ENCODE measurements around the gene ACSS1. TPM values are rescaled to one million over a fixed set of nuclear protein-coding genes. Genes with fewer than 3 reads are reported as not detected.

Gene ACSS1
- total RNA-seq, 5 donors from 2014 or later (not counting 1 experiment from before 2014, with no cell fraction given): 39.1 to 59.6 (median 57.7) TPM

GRCh38 chr20:24994186-24994465 lies 63.8 kb downstream of the ACSS1 start:
- H3K4me1 Mint-ChIP-seq: peaks cover 33 to 55% (median 55%) of the 10 kb centered on the region in 3 donors
- no CpG with 5 or more reads among the region's 1 CpG for WGBS (ENCODE audit: insufficient coverage)
- ATAC-seq (replicated peaks in 1 of 4) (no peak), DNase-seq (no peak)
- Histone ChIP-seq H3K4me1 (ENCODE audit: control insufficient read depth in 1 of 2, extremely low read depth in 1 of 2, insufficient read depth in 2 of 2, low read length in 2 of 2) (peaks cover 5 to 34% of the 10 kb centered on the region in 2 experiments), H3K27me3 (replicated peaks in 1 of 2; ENCODE audit: control insufficient read depth in 2 of 2, extremely low read depth in 1 of 2, insufficient read depth in 2 of 2, low read length in 1 of 2) (no peaks in the 10 kb centered on the region), H3K4me3 (ENCODE audit: control insufficient read depth in 1 of 2, extremely low read depth in 1 of 2, low read length in 1 of 2) (no peak overlapping the region), H3K27ac (ENCODE audit: low read length) (no peak overlapping the region), H3K36me3 (ENCODE audit: control insufficient read depth in 2 of 2, extremely low read depth in 1 of 2, insufficient read depth in 1 of 2, low read length in 1 of 2) (peaks cover 0 to 3% of the 10 kb centered on the region in 2 donors), H3K9me3 (no peaks in the 10 kb centered on the region)
- H3K9me3 Mint-ChIP-seq: no peaks in the 10 kb centered on the region
- H3K27ac Mint-ChIP-seq: peak overlapping the region; percentile 65 to 75
- H3K36me3 Mint-ChIP-seq: no peaks in the 10 kb centered on the region
- no peaks in the 10 kb centered on the region for H3K27me3 Mint-ChIP-seq
- H3K4me3 Mint-ChIP-seq: peak overlapping the region; percentile 26 to 36 (median 26)
- CTCF ChIA-PET: interaction anchor here (0.7 to 5.2 kb wide), 14 partner anchors 58 to 406 kb away, joined by 3 to 35 read pairs (median 4); partner anchors contain the start of genes ACSS1 (in 2 of the 2) and PYGB (in 1 of the 2)
- POLR2A ChIA-PET: interaction anchor here in 1 of 2 donors (0.7 kb wide), 1 partner anchor 39 kb away, joined by 7 read pairs; no protein-coding TSS in a partner anchor

GRCh38 chr20:24993337-24994185 lies 64.4 kb downstream of the ACSS1 start:
- DNase-seq (peak in 2 of 35 experiments; percentile 2 to 13), ATAC-seq (replicated peaks in 1 of 4) (no peak)
- H3K9me3 Mint-ChIP-seq: no peaks in the 10 kb centered on the region
- WGBS (ENCODE audit: insufficient coverage): 86% methylated on average over 3 of the region's 9 CpGs
- peaks cover 39 to 61% (median 61%) of the 10 kb centered on the region in 3 donors for H3K4me1 Mint-ChIP-seq
- H3K27me3 Mint-ChIP-seq: no peaks in the 10 kb centered on the region
- H3K4me3 ChIP-seq (ENCODE audit: control insufficient read depth in 1 of 2, extremely low read depth in 1 of 2, low read length in 1 of 2): peak overlapping the region; percentile 72 to 88
- POLR2A ChIA-PET: interaction anchor here in 1 of 2 donors (0.7 to 1.0 kb wide), 2 partner anchors 33 to 39 kb away, joined by 3 to 7 read pairs; no protein-coding TSS in a partner anchor
- H3K36me3 ChIP-seq (ENCODE audit: control insufficient read depth in 2 of 2, extremely low read depth in 1 of 2, insufficient read depth in 1 of 2, low read length in 1 of 2): peaks cover 0 to 5% of the 10 kb centered on the region in 2 donors
- peaks cover 5 to 39% of the 10 kb centered on the region in 2 experiments for H3K4me1 ChIP-seq (ENCODE audit: control insufficient read depth in 1 of 2, extremely low read depth in 1 of 2, insufficient read depth in 2 of 2, low read length in 2 of 2)
- peaks cover 2% of the 10 kb centered on the region for H3K36me3 Mint-ChIP-seq
- CTCF ChIA-PET: interaction anchor here (0.5 to 5.2 kb wide), 17 partner anchors 38 to 406 kb away, joined by 3 to 35 read pairs (median 4); partner anchors contain the start of genes ACSS1 (in 2 of the 2) and PYGB (in 1 of the 2)
- H3K27ac Mint-ChIP-seq: peak overlapping the region; percentile 94 to 96
- H3K4me3 Mint-ChIP-seq: peak overlapping the region; percentile 95 to 99 (median 95)
- H3K27me3 ChIP-seq (replicated peaks in 1 of 2; ENCODE audit: control insufficient read depth in 2 of 2, extremely low read depth in 1 of 2, insufficient read depth in 2 of 2, low read length in 1 of 2): no peaks in the 10 kb centered on the region
- peak overlapping the region; percentile 97 for H3K27ac ChIP-seq (ENCODE audit: low read length)
- H3K9me3 ChIP-seq: no peaks in the 10 kb centered on the region

- Mint-ChIP-seq H3K36me3 (peaks cover 11% of the 10 kb centered on the region), H3K27me3 (no peaks in the 10 kb centered on the region), H3K4me1 (peaks cover 48 to 70% (median 69%) of the 10 kb centered on the region in 3 donors), H3K9me3 (no peaks in the 10 kb centered on the region), H3K4me3 (peak within 1 kb of the TSS; percentile 95 to 99 (median 95)), H3K27ac (peak within 1 kb of the TSS; percentile 94 to 96)
- DNase-seq (peak; percentile 87 to 98 (median 95)), ATAC-seq (replicated peaks in 1 of 4) (peak; percentile 94 to 96 (median 95))
- Histone ChIP-seq H3K9me3 (no peaks in the 10 kb centered on the region), H3K27me3 (replicated peaks in 1 of 2; ENCODE audit: control insufficient read depth in 2 of 2, extremely low read depth in 1 of 2, insufficient read depth in 2 of 2, low read length in 1 of 2) (no peaks in the 10 kb centered on the region), H3K4me1 (ENCODE audit: control insufficient read depth in 1 of 2, extremely low read depth in 1 of 2, insufficient read depth in 2 of 2, low read length in 2 of 2) (peaks cover 5 to 49% of the 10 kb centered on the region in 2 experiments), H3K27ac (ENCODE audit: low read length) (peak within 1 kb of the TSS; percentile 97), H3K36me3 (ENCODE audit: control insufficient read depth in 2 of 2, extremely low read depth in 1 of 2, insufficient read depth in 1 of 2, low read length in 1 of 2) (peaks cover 0 to 5% of the 10 kb centered on the region in 2 donors), H3K4me3 (ENCODE audit: control insufficient read depth in 1 of 2, extremely low read depth in 1 of 2, low read length in 1 of 2) (peak within 1 kb of the TSS; percentile 72 to 88)
- WGBS (ENCODE audit: insufficient coverage): under 1% methylated on average over 63 of the region's 69 CpGs
- ChIA-PET POLR2A (interaction anchor here in 1 of 2 donors (1.0 kb wide), 1 partner anchor 32 kb away, joined by 3 read pairs; no protein-coding TSS in a partner anchor), CTCF (interaction anchor here (0.6 to 5.2 kb wide), 5 partner anchors 67 to 156 kb away, joined by 3 to 35 read pairs (median 9); no protein-coding TSS in a partner anchor)
These were observed 65.3 kb downstream of the ACSS1 start, which contains the start of gene APMAP for GRCh38 chr20:24992487-24993205. APMAP (minus strand) TSS chr20:24992751; CDS start chr20:24992688, 63 bp downstream.

- under 1% methylated on average over 36 of the region's 36 CpGs for WGBS (ENCODE audit: insufficient coverage)
- ChIA-PET POLR2A (interaction anchor here (0.6 to 1.0 kb wide), 3 partner anchors 31 to 1149 kb away, joined by 3 to 5 read pairs (median 3); no protein-coding TSS in a partner anchor), CTCF (interaction anchor here (3.9 to 5.2 kb wide), 2 partner anchors 71 to 73 kb away, joined by 28 to 35 read pairs; no protein-coding TSS in a partner anchor)
- H3K27me3 Mint-ChIP-seq: no peaks in the 10 kb centered on the region
- peak overlapping the region; percentile 95 to 99 (median 95) for H3K4me3 Mint-ChIP-seq
- H3K4me1 Mint-ChIP-seq: peaks cover 50 to 77% (median 76%) of the 10 kb centered on the region in 3 donors
- H3K27ac ChIP-seq (ENCODE audit: low read length): peak overlapping the region; percentile 97
- peak overlapping the region; percentile 72 to 88 for H3K4me3 ChIP-seq (ENCODE audit: control insufficient read depth in 1 of 2, extremely low read depth in 1 of 2, low read length in 1 of 2)
- peak overlapping the region; percentile 94 to 96 for H3K27ac Mint-ChIP-seq
- ATAC-seq (replicated peaks in 1 of 4) (peak; percentile 2 to 18 (median 18)), DNase-seq (peak in 4 of 35 experiments; percentile 4 to 20 (median 8))
- H3K36me3 Mint-ChIP-seq: peaks cover 14% of the 10 kb centered on the region
- no peaks in the 10 kb centered on the region for H3K9me3 Mint-ChIP-seq
- peaks cover 5 to 52% of the 10 kb centered on the region in 2 experiments for H3K4me1 ChIP-seq (ENCODE audit: control insufficient read depth in 1 of 2, extremely low read depth in 1 of 2, insufficient read depth in 2 of 2, low read length in 2 of 2)
- H3K27me3 ChIP-seq (replicated peaks in 1 of 2; ENCODE audit: control insufficient read depth in 2 of 2, extremely low read depth in 1 of 2, insufficient read depth in 2 of 2, low read length in 1 of 2): no peaks in the 10 kb centered on the region
- H3K9me3 ChIP-seq: no peaks in the 10 kb centered on the region
- peaks cover 0 to 5% of the 10 kb centered on the region in 2 donors for H3K36me3 ChIP-seq (ENCODE audit: control insufficient read depth in 2 of 2, extremely low read depth in 1 of 2, insufficient read depth in 1 of 2, low read length in 1 of 2)
These were observed 65.9 kb downstream of the ACSS1 start for GRCh38 chr20:24991897-24992486.

- CTCF ChIA-PET: interaction anchor here in 1 of 2 donors (1.2 kb wide), 1 partner anchor 59 kb away, joined by 5 read pairs; no protein-coding TSS in a partner anchor
- WGBS (ENCODE audit: insufficient coverage): 90% methylated on average over 1 of the region's 2 CpGs
- Histone ChIP-seq H3K27ac (ENCODE audit: low read length) (no peak overlapping the region), H3K9me3 (no peaks in the 10 kb centered on the region), H3K4me3 (ENCODE audit: control insufficient read depth in 1 of 2, extremely low read depth in 1 of 2, low read length in 1 of 2) (no peak overlapping the region), H3K27me3 (replicated peaks in 1 of 2; ENCODE audit: control insufficient read depth in 2 of 2, extremely low read depth in 1 of 2, insufficient read depth in 2 of 2, low read length in 1 of 2) (no peaks in the 10 kb centered on the region), H3K4me1 (ENCODE audit: control insufficient read depth in 1 of 2, extremely low read depth in 1 of 2, insufficient read depth in 2 of 2, low read length in 2 of 2) (peaks cover 5 to 62% of the 10 kb centered on the region in 2 experiments), H3K36me3 (ENCODE audit: control insufficient read depth in 2 of 2, extremely low read depth in 1 of 2, insufficient read depth in 1 of 2, low read length in 1 of 2) (peaks cover 0 to 7% of the 10 kb centered on the region in 2 donors)
- Mint-ChIP-seq H3K9me3 (no peaks in the 10 kb centered on the region), H3K4me1 (peaks cover 58 to 88% (median 88%) of the 10 kb centered on the region in 3 donors), H3K4me3 (peak overlapping the region; percentile 95 to 99 (median 95)), H3K27ac (peak overlapping the region; percentile 9 to 96), H3K27me3 (no peaks in the 10 kb centered on the region), H3K36me3 (peaks cover 19% of the 10 kb centered on the region)
- ATAC-seq (replicated peaks in 1 of 4) (no peak), DNase-seq (peak in 1 of 35 experiments; percentile 22)
- POLR2A ChIA-PET: no interaction called here
These were observed 67.1 kb downstream of the ACSS1 start for GRCh38 chr20:24990810-24991252.
